ENCODE results near the gene CCDC116. TPM values are rescaled to one million over a fixed set of nuclear protein-coding genes. Genes with fewer than 3 reads are reported as not detected.
A peak's percentile ranks its signal among the peaks of the same experiment; 100 is the strongest.
"Not testable (repeated sequence)": the region's sequence is repeated elsewhere in the genome, so short reads cannot be mapped to it uniquely, and the experiment has no call there.

The CCDC116 gene
- total RNA-seq, 6 experiments from 2014 or later = not detected

- DNase-seq (no peak), ATAC-seq (no peak)
- Histone ChIP-seq H3K36me3 (peaks cover 0 to 10% (median 4%) of the 10 kb centered on the region in 4 donors), H3K27ac (no peak overlapping the region), H3K4me1 (peaks cover 0 to 10% (median 0%) of the 10 kb centered on the region in 4 donors), H3K9me3 (no peaks in the 10 kb centered on the region), H3K4me3 (no peak overlapping the region), H3K27me3 (no peaks in the 10 kb centered on the region)
- intact Hi-C loops (cut with DNase I) = no loop called here
- WGBS (ENCODE audit: insufficient coverage, low coverage, low lambda C conversion rate, missing lambda C conversion rate) = 98% methylated on average over 7 of the region's 7 CpGs
- TF ChIP-seq CTCF (IDR thresholded peaks at IDR 0.05) = no peak
- TF ChIP-seq POLR2A (IDR thresholded peaks at IDR 0.05) = no peak
These were observed 26.5 kb upstream of the CCDC116 start for GRCh38 chr22:21605887-21606564.

- H3K27ac ChIP-seq = no peak overlapping the region
- no peak for DNase-seq
- H3K4me1 ChIP-seq = peaks cover 0 to 10% (median 0%) of the 10 kb centered on the region in 4 donors
- ATAC-seq = no peak
- H3K9me3 ChIP-seq = no peaks in the 10 kb centered on the region
- H3K27me3 ChIP-seq = no peaks in the 10 kb centered on the region
- intact Hi-C loops (cut with DNase I) = no loop called here
- no peak overlapping the region for H3K4me3 ChIP-seq
- TF ChIP-seq CTCF (IDR thresholded peaks at IDR 0.05) = no peak
- no peak for TF ChIP-seq POLR2A (IDR thresholded peaks at IDR 0.05)
- H3K36me3 ChIP-seq = peaks cover 0 to 13% (median 8%) of the 10 kb centered on the region in 4 donors
- WGBS (ENCODE audit: insufficient coverage, low coverage, low lambda C conversion rate, missing lambda C conversion rate) = 100% methylated on average over 3 of the region's 8 CpGs
These were observed 25.8 kb upstream of the CCDC116 start for GRCh38 chr22:21606775-21607174.

GRCh38 chr22:21609556-21610157 lies 22.9 kb upstream of the CCDC116 start:
- peaks cover 0 to 33% (median 13%) of the 10 kb centered on the region in 4 donors for H3K36me3 ChIP-seq
- H3K9me3 ChIP-seq; H3K27ac ChIP-seq; H3K4me1 ChIP-seq; H3K4me3 ChIP-seq; H3K27me3 ChIP-seq; DNase-seq; intact Hi-C loops (cut with DNase I); ATAC-seq: not testable (repeated sequence)
- WGBS (ENCODE audit: insufficient coverage, low coverage, low lambda C conversion rate, missing lambda C conversion rate) = 93% methylated on average over 11 of the region's 11 CpGs

GRCh38 chr22:21611210-21611977 lies 21.2 kb upstream of the CCDC116 start:
- intact Hi-C loops (cut with DNase I) = no loop called here
- H3K27ac ChIP-seq = no peak overlapping the region
- H3K36me3 ChIP-seq = peaks cover 0 to 33% (median 13%) of the 10 kb centered on the region in 4 donors
- H3K4me1 ChIP-seq = peaks cover 0 to 10% (median 0%) of the 10 kb centered on the region in 4 donors
- TF ChIP-seq POLR2A (IDR thresholded peaks at IDR 0.05) (no peak), CTCF (IDR thresholded peaks at IDR 0.05) (no peak)
- 93% methylated on average over 3 of the region's 4 CpGs for WGBS (ENCODE audit: insufficient coverage, low coverage, low lambda C conversion rate, missing lambda C conversion rate)
- H3K27me3 ChIP-seq = no peaks in the 10 kb centered on the region
- no peak overlapping the region for H3K4me3 ChIP-seq
- H3K9me3 ChIP-seq = no peaks in the 10 kb centered on the region
- DNase-seq (no peak), ATAC-seq (peak in 1 of 4 donors; percentile 19)

- no peaks in the 10 kb centered on the region for H3K4me1 ChIP-seq
- no peak for DNase-seq
- H3K9me3 ChIP-seq = no peaks in the 10 kb centered on the region
- TF ChIP-seq CTCF (IDR thresholded peaks at IDR 0.05) (no peak), POLR2A (IDR thresholded peaks at IDR 0.05) (no peak)
- H3K4me3 ChIP-seq = no peak overlapping the region
- WGBS (ENCODE audit: insufficient coverage, low coverage, low lambda C conversion rate, missing lambda C conversion rate) = no CpG with 5 or more reads among the region's 7 CpGs
- no peak overlapping the region for H3K27ac ChIP-seq
- intact Hi-C loops (cut with DNase I) = no loop called here
- no peaks in the 10 kb centered on the region for H3K27me3 ChIP-seq
- ATAC-seq = no peak
- H3K36me3 ChIP-seq = peaks cover 0 to 33% (median 13%) of the 10 kb centered on the region in 4 donors
These were observed 19.7 kb upstream of the CCDC116 start for GRCh38 chr22:21612858-21613257.
